IPS-18a (cell line): ENCODE measurements around the gene HADHB.
"Not testable (repeated sequence)": the region's sequence is repeated elsewhere in the genome, so short reads cannot be mapped to it uniquely, and the experiment has no call there.

Source experiments
- H3K27ac ChIP-seq: one replicate; pipeline ENCODE4 v1.5.1; 2013; ENCODE audit warnings: low read length
- H3K27me3 ChIP-seq: one replicate; pipeline ENCODE4 v1.6.1; 2013; ENCODE audit warnings: mild to moderate bottlenecking, low read length; ENCODE audit not compliant: control insufficient read depth, insufficient read depth
- H3K36me3 ChIP-seq: one replicate; pipeline ENCODE4 v1.6.1; 2013; ENCODE audit warnings: low read depth, low read length; ENCODE audit not compliant: control insufficient read depth
- H3K4me1 ChIP-seq: one replicate; pipeline ENCODE4 v1.6.1; 2013; ENCODE audit warnings: low read depth, low read length; ENCODE audit not compliant: control insufficient read depth
- H3K4me3 ChIP-seq: one replicate; pipeline ENCODE4 v1.5.1; 2013; ENCODE audit warnings: low read length
- H3K9ac ChIP-seq: one replicate; pipeline ENCODE4 v1.6.1; 2013; ENCODE audit warnings: mild to moderate bottlenecking, low read length, moderate library complexity
- H3K9me3 ChIP-seq: one replicate; pipeline ENCODE4 v1.6.1; 2013; ENCODE audit warnings: low read depth, low read length; ENCODE audit not compliant: control insufficient read depth

The HADHB gene

GRCh38 chr2:26299471-26300101, 54.8 kb downstream of the HADHB start:
- H3K36me3 ChIP-seq: no peaks in the 10 kb centered on the region
- H3K9me3 ChIP-seq: no peaks in the 10 kb centered on the region
- no peaks in the 10 kb centered on the region for H3K27me3 ChIP-seq
- H3K4me3 ChIP-seq: peak overlapping the region; percentile 71
- H3K27ac ChIP-seq: peak overlapping the region; percentile 66
- peaks cover 14% of the 10 kb centered on the region for H3K4me1 ChIP-seq
- H3K9ac ChIP-seq: peak overlapping the region; percentile 69

GRCh38 chr2:26300234-26300925, 55.6 kb downstream of the HADHB start:
- H3K27ac ChIP-seq: peak overlapping the region; percentile 43
- H3K9ac ChIP-seq: peak overlapping the region; percentile 69
- peaks cover 14% of the 10 kb centered on the region for H3K4me1 ChIP-seq
- H3K27me3 ChIP-seq: no peaks in the 10 kb centered on the region
- H3K9me3 ChIP-seq: no peaks in the 10 kb centered on the region
- no peaks in the 10 kb centered on the region for H3K36me3 ChIP-seq
- H3K4me3 ChIP-seq: peak overlapping the region; percentile 71

- Histone ChIP-seq H3K9ac (no peak overlapping the region), H3K36me3 (no peaks in the 10 kb centered on the region), H3K27ac (no peak overlapping the region), H3K9me3 (no peaks in the 10 kb centered on the region), H3K4me3 (no peak overlapping the region), H3K27me3 (no peaks in the 10 kb centered on the region), H3K4me1 (peaks cover 14% of the 10 kb centered on the region)
Measured at GRCh38 chr2:26302846-26303245, 58.1 kb downstream of the HADHB start.

GRCh38 chr2:26305094-26305493, 60.4 kb downstream of the HADHB start:
- peaks cover 14% of the 10 kb centered on the region for H3K4me1 ChIP-seq
- H3K9ac ChIP-seq, H3K36me3 ChIP-seq, H3K27me3 ChIP-seq, H3K9me3 ChIP-seq, H3K4me3 ChIP-seq, H3K27ac ChIP-seq: not testable (repeated sequence)

- Histone ChIP-seq H3K27me3 (no peaks in the 10 kb centered on the region), H3K4me1 (peaks cover 9% of the 10 kb centered on the region), H3K4me3 (no peak overlapping the region), H3K36me3 (no peaks in the 10 kb centered on the region), H3K9ac (no peak overlapping the region), H3K9me3 (no peaks in the 10 kb centered on the region), H3K27ac (no peak overlapping the region)
Measured at GRCh38 chr2:26305540-26305939, 60.8 kb downstream of the HADHB start.

- no peaks in the 10 kb centered on the region for H3K27me3 ChIP-seq
- H3K9ac ChIP-seq: no peak overlapping the region
- no peaks in the 10 kb centered on the region for H3K36me3 ChIP-seq
- H3K27ac ChIP-seq: no peak overlapping the region
- H3K4me1 ChIP-seq: peaks cover 1% of the 10 kb centered on the region
- H3K4me3 ChIP-seq: no peak overlapping the region
- no peaks in the 10 kb centered on the region for H3K9me3 ChIP-seq
Measured at GRCh38 chr2:26309921-26310320, 65.2 kb downstream of the HADHB start.

GRCh38 chr2:26312471-26312870, 67.7 kb downstream of the HADHB start:
- Histone ChIP-seq H3K27me3 (no peaks in the 10 kb centered on the region), H3K4me1 (peaks cover 5% of the 10 kb centered on the region), H3K9me3 (no peaks in the 10 kb centered on the region), H3K36me3 (no peaks in the 10 kb centered on the region), H3K9ac (no peak overlapping the region), H3K27ac (no peak overlapping the region), H3K4me3 (no peak overlapping the region)

GRCh38 chr2:26313446-26313845, 68.7 kb downstream of the HADHB start:
- Histone ChIP-seq H3K4me3 (no peak overlapping the region), H3K9ac (no peak overlapping the region), H3K36me3 (no peaks in the 10 kb centered on the region), H3K27me3 (no peaks in the 10 kb centered on the region), H3K27ac (no peak overlapping the region), H3K9me3 (no peaks in the 10 kb centered on the region), H3K4me1 (peaks cover 6% of the 10 kb centered on the region)

GRCh38 chr2:26314243-26314642, 69.5 kb downstream of the HADHB start:
- H3K27me3 ChIP-seq: no peaks in the 10 kb centered on the region
- no peak overlapping the region for H3K9ac ChIP-seq
- no peak overlapping the region for H3K4me3 ChIP-seq
- H3K36me3 ChIP-seq: no peaks in the 10 kb centered on the region
- peaks cover 13% of the 10 kb centered on the region for H3K4me1 ChIP-seq
- H3K27ac ChIP-seq: no peak overlapping the region
- H3K9me3 ChIP-seq: no peaks in the 10 kb centered on the region

GRCh38 chr2:26316041-26316440, 71.3 kb downstream of the HADHB start:
- H3K9ac ChIP-seq: no peak overlapping the region
- no peaks in the 10 kb centered on the region for H3K36me3 ChIP-seq
- no peak overlapping the region for H3K27ac ChIP-seq
- H3K4me3 ChIP-seq: no peak overlapping the region
- H3K27me3 ChIP-seq: no peaks in the 10 kb centered on the region
- peaks cover 13% of the 10 kb centered on the region for H3K4me1 ChIP-seq
- H3K9me3 ChIP-seq: no peaks in the 10 kb centered on the region

- H3K27me3 ChIP-seq: no peaks in the 10 kb centered on the region
- H3K9ac ChIP-seq: no peak overlapping the region
- no peak overlapping the region for H3K27ac ChIP-seq
- no peaks in the 10 kb centered on the region for H3K36me3 ChIP-seq
- no peak overlapping the region for H3K4me3 ChIP-seq
- peaks cover 13% of the 10 kb centered on the region for H3K4me1 ChIP-seq
- H3K9me3 ChIP-seq: no peaks in the 10 kb centered on the region
Measured at GRCh38 chr2:26316845-26317244, 72.1 kb downstream of the HADHB start.
